GM21825 (cell line): ENCODE data around the gene PRKX.
"Not testable (repeated sequence)": the region's sequence is repeated elsewhere in the genome, so short reads cannot be mapped to it uniquely, and the experiment has no call there.

Experiments used
- ATAC-seq: cut with Tn5 transposase; IDR thresholded peaks from one replicate; pipeline ENCODE4 v1.9.1; 2021; ENCODE audit warnings: mild to moderate bottlenecking, moderate library complexity; ENCODE audit not compliant: unreplicated experiment

The PRKX gene

GRCh38 chrX:3712051-3712869, 1.2 kb downstream of the PRKX start:
- ATAC-seq, result peak; percentile 10

- no peak for ATAC-seq
Measured at GRCh38 chrX:3711331-3711917, 2.0 kb downstream of the PRKX start.

GRCh38 chrX:3707673-3708274, 5.7 kb downstream of the PRKX start:
- ATAC-seq, result not testable (repeated sequence)

- no peak for ATAC-seq
Measured at GRCh38 chrX:3706481-3706880, 7.0 kb downstream of the PRKX start.

- ATAC-seq, result not testable (repeated sequence)
Measured at GRCh38 chrX:3703251-3703650, 10.2 kb downstream of the PRKX start.

GRCh38 chrX:3702095-3702494, 11.4 kb downstream of the PRKX start:
- ATAC-seq, result not testable (repeated sequence)

GRCh38 chrX:3701445-3701928, 12.0 kb downstream of the PRKX start:
- not testable (repeated sequence) for ATAC-seq

GRCh38 chrX:3699821-3700381, 13.5 kb downstream of the PRKX start:
- peak; percentile 66 for ATAC-seq

GRCh38 chrX:3697701-3698279, 15.7 kb downstream of the PRKX start:
- no peak for ATAC-seq

- no peak for ATAC-seq
Measured at GRCh38 chrX:3697220-3697684, 16.2 kb downstream of the PRKX start.

GRCh38 chrX:3695536-3695935, 17.9 kb downstream of the PRKX start:
- ATAC-seq, result no peak

GRCh38 chrX:3690140-3690539, 23.3 kb downstream of the PRKX start:
- no peak for ATAC-seq

GRCh38 chrX:3683236-3683635, 30.2 kb downstream of the PRKX start:
- not testable (repeated sequence) for ATAC-seq

- ATAC-seq, result no peak
Measured at GRCh38 chrX:3680459-3680858, 33.0 kb downstream of the PRKX start.

- no peak for ATAC-seq
Measured at GRCh38 chrX:3679669-3680068, 33.8 kb downstream of the PRKX start.

GRCh38 chrX:3678328-3678727, 35.1 kb downstream of the PRKX start:
- no peak for ATAC-seq

GRCh38 chrX:3674881-3675280, 38.6 kb downstream of the PRKX start:
- ATAC-seq, result no peak

- no peak for ATAC-seq
Measured at GRCh38 chrX:3669841-3670475, 43.5 kb downstream of the PRKX start.

- ATAC-seq, result no peak
Measured at GRCh38 chrX:3666975-3667374, 46.5 kb downstream of the PRKX start.

GRCh38 chrX:3664921-3665320, 48.5 kb downstream of the PRKX start:
- ATAC-seq, result no peak
